Bronchial epithelial cell (primary cell): ENCODE results near the gene ID1. TPM values are rescaled to one million over a fixed set of nuclear protein-coding genes. Genes with fewer than 3 reads are reported as not detected.

Experiments used
- DNase-seq: peaks from one replicate; pipeline ENCODE4 v3.0.0-alpha.2; 2010; ENCODE audit warnings: low read depth
- FAIRE-seq: peaks from 2 replicates; lab custom pipeline; 2011; peaks lifted over from hg19 to GRCh38; lab: Jason Lieb, UNC
- H3K27me3 ChIP-seq: 2 replicates; pipeline ENCODE4 v1.5.1; 2011; ENCODE audit warnings: low read length; ENCODE audit not compliant: control insufficient read depth, insufficient read depth
- H3K36me3 ChIP-seq: 2 replicates; pipeline ENCODE4 v1.5.1; 2011; ENCODE audit warnings: low read length; ENCODE audit not compliant: control insufficient read depth, insufficient read depth
- H3K4me3 ChIP-seq: 2 replicates; pipeline ENCODE4 v1.5.1; 2011; ENCODE audit warnings: mild to moderate bottlenecking, low read depth, low read length, control low read depth
- total RNA-seq: library from RNA; depleted of rRNA; stranded (reverse); fragments of >200 nt; gene quantifications from 2 replicates; pipeline ENCODE4 v1.2.1, GENCODE V29; 2014
- TF ChIP-seq, protein P1 (sequence below): IDR thresholded peaks from 2 replicates; pipeline ENCODE4 v1.5.1; 2011; ENCODE audit warnings: mild to moderate bottlenecking, moderate library complexity, low read length, control low read depth, inconsistent platforms; ENCODE audit not compliant: insufficient read depth, severe bottlenecking

The ID1 gene
- total RNA-seq, 1 donor from 2014 or later = 930 TPM

DNA sequence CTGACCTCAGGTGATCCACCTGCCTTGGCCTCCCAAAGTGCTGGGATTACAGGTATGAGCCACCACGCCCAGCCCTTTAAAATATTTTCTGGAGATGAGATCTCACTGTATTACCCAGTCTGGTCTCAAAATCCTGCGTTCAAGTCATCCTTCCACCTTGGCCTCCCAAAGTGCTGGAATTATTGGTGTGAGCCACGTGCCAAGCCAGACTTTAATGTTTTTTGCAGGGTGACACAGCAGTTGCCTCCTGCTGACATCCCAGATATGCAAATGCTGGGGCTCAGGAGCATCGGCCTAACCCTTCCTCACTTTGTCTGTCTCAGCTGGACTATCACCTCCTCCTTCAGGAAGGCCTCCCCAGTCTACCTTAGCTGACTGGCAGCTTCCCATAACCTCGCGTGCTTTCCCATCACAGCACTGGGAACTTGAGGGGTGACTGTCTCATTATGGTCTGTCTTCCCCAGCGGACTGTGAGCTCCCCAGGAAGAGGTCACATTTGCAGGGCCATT lies 14.3 kb upstream of the ID1 start:
- H3K27me3 ChIP-seq = no peaks in the 10 kb centered on the region
- no peaks in the 10 kb centered on the region for H3K36me3 ChIP-seq
- DNase-seq (no peak), FAIRE-seq (no peak)
- TF ChIP-seq, protein P1, sequence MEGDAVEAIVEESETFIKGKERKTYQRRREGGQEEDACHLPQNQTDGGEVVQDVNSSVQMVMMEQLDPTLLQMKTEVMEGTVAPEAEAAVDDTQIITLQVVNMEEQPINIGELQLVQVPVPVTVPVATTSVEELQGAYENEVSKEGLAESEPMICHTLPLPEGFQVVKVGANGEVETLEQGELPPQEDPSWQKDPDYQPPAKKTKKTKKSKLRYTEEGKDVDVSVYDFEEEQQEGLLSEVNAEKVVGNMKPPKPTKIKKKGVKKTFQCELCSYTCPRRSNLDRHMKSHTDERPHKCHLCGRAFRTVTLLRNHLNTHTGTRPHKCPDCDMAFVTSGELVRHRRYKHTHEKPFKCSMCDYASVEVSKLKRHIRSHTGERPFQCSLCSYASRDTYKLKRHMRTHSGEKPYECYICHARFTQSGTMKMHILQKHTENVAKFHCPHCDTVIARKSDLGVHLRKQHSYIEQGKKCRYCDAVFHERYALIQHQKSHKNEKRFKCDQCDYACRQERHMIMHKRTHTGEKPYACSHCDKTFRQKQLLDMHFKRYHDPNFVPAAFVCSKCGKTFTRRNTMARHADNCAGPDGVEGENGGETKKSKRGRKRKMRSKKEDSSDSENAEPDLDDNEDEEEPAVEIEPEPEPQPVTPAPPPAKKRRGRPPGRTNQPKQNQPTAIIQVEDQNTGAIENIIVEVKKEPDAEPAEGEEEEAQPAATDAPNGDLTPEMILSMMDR = no peak
- no peak overlapping the region for H3K4me3 ChIP-seq

DNA sequence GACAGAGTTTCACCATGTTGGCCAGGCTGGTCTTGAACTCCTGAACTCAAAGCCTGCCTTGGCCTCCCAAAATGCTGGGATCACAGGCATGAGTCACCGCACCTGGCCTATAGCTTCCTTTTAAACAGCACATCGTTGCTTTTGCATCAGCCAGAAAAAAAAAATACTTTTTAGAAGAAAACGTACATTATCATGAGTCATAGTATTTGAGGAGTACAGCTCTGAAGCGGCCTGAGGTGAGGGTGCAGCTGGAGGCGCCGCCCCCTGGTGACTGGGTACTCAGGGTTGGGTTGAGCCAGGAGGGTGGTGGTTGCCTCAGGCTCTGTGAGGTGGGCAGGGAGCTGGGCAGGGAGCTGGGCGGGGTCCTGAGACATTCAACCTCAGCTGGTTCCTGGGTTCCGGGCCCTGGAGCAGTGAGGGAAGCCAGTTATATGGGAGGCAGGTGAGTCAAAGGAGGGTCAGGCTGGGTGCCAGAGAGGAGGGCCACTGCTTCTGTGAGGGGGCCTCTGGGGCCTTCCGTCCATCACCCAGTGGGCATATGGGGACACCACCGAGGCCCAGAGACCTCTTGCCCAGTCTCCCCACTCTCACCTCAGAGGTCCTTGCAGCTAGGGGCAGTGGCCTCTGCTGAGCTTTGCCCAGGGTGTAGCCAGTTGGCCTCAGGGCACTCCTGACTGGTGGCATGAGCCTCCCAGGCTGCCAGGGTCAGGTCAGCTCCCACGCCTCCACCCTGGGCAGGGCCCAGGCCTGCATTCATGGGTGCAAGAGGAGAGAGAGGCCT lies 11.7 kb upstream of the ID1 start:
- TF ChIP-seq, protein P1 = peak; percentile 11
- peak; percentile 99 for DNase-seq
- no peaks in the 10 kb centered on the region for H3K36me3 ChIP-seq
- H3K27me3 ChIP-seq = no peaks in the 10 kb centered on the region
- no peak for FAIRE-seq
- H3K4me3 ChIP-seq = no peak overlapping the region

DNA sequence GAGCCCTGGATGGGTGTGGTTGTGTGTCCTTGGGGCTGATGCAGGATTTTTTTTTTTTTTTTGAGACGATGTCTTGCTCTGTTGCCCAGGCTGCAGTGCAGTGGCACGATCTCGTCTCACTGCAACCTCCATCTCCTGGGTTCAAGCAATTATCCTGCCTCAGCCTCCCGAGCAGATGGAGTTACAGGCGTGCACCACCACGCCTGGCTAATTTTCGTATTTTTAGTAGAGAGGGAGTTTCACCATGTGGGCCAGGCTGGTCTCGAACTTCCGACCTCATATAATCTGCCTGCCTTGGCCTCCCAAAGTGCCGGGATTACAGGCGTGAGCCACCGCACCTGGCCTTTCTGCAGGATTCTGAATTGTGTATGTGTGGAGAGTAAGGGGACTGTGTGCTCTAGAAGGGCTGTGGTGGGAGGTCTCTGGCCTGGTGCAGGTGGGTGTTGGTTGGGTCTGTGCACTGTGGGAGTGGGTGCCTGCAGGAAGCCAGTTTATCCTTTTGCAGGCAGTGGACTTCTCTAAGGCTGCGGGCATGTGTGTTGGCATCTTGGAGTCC lies 11.0 kb upstream of the ID1 start:
- TF ChIP-seq, protein P1 = no peak
- Histone ChIP-seq H3K4me3 (no peak overlapping the region), H3K27me3 (no peaks in the 10 kb centered on the region), H3K36me3 (no peaks in the 10 kb centered on the region)
- DNase-seq = no peak
- no peak for FAIRE-seq

DNA sequence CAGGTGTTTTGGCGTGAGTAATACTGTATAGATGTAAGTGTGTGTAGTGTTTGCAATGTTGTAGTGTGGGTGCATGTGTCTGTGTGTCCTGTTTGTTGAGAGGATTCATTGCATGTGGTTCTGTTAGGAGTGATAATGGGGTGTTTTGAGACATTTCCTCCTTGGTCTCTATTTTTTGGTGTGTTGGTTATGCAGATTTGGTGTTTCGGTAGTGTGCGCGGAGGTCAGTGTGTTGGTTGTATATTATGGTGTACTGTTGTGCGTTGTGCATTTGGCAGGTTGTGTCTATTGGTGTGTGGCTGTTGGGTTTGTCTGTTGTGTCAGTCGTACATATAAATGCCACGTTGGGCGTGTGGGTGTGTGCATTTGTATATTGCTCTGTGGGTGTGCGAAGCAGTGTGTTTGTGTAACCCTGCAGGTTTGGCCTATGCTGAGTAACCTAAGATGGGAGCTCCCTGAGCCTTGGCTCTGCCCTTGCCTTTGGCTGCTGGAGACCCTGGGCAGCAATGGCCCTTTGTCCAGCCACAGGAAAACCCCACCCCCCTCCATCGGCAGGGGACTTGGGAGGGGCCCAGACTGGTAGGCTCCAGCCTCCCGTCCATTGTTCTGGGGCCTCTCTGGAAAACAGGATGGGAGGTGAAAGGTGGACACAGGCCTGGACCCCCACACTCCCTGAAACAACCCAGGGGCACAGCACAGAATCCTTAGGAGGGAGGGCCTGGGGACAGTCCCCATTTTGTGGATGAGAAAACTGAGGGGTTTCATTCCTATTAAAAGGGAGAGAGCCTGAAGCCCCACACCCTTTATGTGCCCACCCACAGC lies 10.3 kb upstream of the ID1 start:
- Histone ChIP-seq H3K36me3 (no peaks in the 10 kb centered on the region), H3K27me3 (no peaks in the 10 kb centered on the region), H3K4me3 (no peak overlapping the region)
- DNase-seq = no peak
- FAIRE-seq = no peak
- TF ChIP-seq, protein P1 = no peak

DNA sequence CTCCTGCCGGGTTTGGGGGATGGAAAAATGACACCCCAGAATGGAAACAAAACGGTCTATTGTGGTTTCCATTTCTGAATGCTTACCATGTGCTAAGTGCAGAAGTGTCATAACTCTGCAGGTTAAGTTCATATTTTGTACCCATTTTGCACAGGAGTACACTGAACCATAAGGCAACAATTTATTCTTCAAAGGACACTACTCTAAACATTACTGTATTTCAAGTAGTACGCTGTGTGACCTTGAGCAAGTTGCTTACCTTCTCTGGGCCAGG lies 9.8 kb upstream of the ID1 start:
- no peaks in the 10 kb centered on the region for H3K36me3 ChIP-seq
- TF ChIP-seq, protein P1 = no peak
- DNase-seq = no peak
- no peak for FAIRE-seq
- H3K4me3 ChIP-seq = no peak overlapping the region
- no peaks in the 10 kb centered on the region for H3K27me3 ChIP-seq
